Activated T-helper 17 cell treated with anti-CD3 and anti-CD28 coated beads, Interleukin-2, amount 50 U/mL, for 72 hours (primary cell): ENCODE results near the gene BRSK2. TPM values are rescaled to one million over a fixed set of nuclear protein-coding genes. Genes with fewer than 3 reads are reported as not detected.

Experiments used
- ATAC-seq: fragments of 150-1000 bp; cut with Tn5 transposase; replicated peaks from 2 replicates; pipeline ENCODE4 v1.10.0; 2021; ENCODE audit warnings: mild to moderate bottlenecking, moderate library complexity
- H3K27ac Mint-ChIP-seq: one replicate; pipeline ENCODE4 v1.8.0; 2022; ENCODE audit warnings: mixed read lengths
- H3K27me3 Mint-ChIP-seq: one replicate; pipeline ENCODE4 v1.8.0; 2022; ENCODE audit warnings: mixed read lengths
- H3K36me3 Mint-ChIP-seq: one replicate; pipeline ENCODE4 v1.8.0; 2022; ENCODE audit warnings: low read depth, mild to moderate bottlenecking, mixed read lengths
- H3K4me1 Mint-ChIP-seq: one replicate; pipeline ENCODE4 v1.8.0; 2022; ENCODE audit warnings: mixed read lengths
- H3K4me3 Mint-ChIP-seq: one replicate; pipeline ENCODE4 v1.8.0; 2022; ENCODE audit warnings: mild to moderate bottlenecking, mixed read lengths
- H3K9me3 Mint-ChIP-seq: one replicate; pipeline ENCODE4 v1.8.0; 2022; ENCODE audit warnings: mixed read lengths
- total RNA-seq, 2 donors: library from RNA; stranded (reverse); gene quantifications; one replicate each; pipeline ENCODE4 v1.2.3, GENCODE V29; 2022

BRSK2 gene
- total RNA-seq, 2 donors from 2014 or later: 0.09 to 3.3 TPM

- peaks cover 6% of the 10 kb centered on the region for H3K36me3 Mint-ChIP-seq
- no peak for ATAC-seq
- H3K27ac Mint-ChIP-seq: no peak overlapping the region
- H3K4me3 Mint-ChIP-seq: no peak overlapping the region
- peaks cover 7% of the 10 kb centered on the region for H3K9me3 Mint-ChIP-seq
- H3K4me1 Mint-ChIP-seq: peaks cover 32% of the 10 kb centered on the region
- no peaks in the 10 kb centered on the region for H3K27me3 Mint-ChIP-seq
Observed at GRCh38 chr11:1499899-1500298, 110.2 kb downstream of the BRSK2 start.

- H3K27ac Mint-ChIP-seq: no peak overlapping the region
- H3K9me3 Mint-ChIP-seq: peaks cover 6% of the 10 kb centered on the region
- no peak overlapping the region for H3K4me3 Mint-ChIP-seq
Observed at GRCh38 chr11:1500466-1501420, 111.0 kb downstream of the BRSK2 start.

DNA sequence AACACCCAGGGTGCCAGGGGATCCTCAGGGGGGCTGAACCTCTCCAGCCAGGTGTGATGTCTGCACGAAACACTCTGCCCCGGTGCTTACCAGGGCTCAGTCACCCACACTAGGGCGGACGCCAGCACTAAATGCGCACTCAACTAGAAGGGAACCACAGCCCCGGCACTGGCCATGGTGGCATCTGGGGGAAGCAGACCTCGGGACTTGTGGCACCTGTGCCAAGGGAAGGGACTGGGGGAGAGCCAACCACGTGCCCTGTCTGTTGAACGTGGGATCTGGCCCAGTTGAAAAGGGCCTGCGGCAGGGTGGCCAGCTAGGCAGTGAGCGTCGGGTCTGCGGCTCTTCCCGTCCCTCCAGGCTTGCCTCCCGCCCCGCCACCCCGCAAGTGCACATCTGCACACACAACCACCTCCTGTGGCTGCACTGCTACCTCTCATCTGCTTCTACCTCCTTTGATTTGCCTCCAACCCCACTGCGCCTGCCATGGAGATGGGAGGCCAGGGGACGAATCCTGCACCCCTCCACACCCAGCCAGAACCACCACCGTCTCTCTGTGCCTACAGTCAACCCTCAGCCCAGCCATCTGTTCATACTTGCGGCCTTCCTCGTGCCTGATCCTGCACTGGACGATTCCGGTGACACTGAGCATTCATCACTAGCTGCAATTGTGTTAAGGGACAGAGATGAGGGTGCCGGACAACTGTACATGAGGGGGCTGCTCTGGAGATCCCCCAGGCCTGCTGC, 111.9 kb downstream of the BRSK2 start:
- no peaks in the 10 kb centered on the region for H3K9me3 Mint-ChIP-seq
- H3K36me3 Mint-ChIP-seq: peaks cover 6% of the 10 kb centered on the region
- no peak overlapping the region for H3K4me3 Mint-ChIP-seq
- ATAC-seq: no peak
- no peaks in the 10 kb centered on the region for H3K27me3 Mint-ChIP-seq
- peaks cover 22% of the 10 kb centered on the region for H3K4me1 Mint-ChIP-seq
- no peak overlapping the region for H3K27ac Mint-ChIP-seq

More at GRCh38 chr11:1500466-1501420, 111.0 kb downstream of the BRSK2 start:
- Mint-ChIP-seq H3K36me3 (peaks cover 6% of the 10 kb centered on the region), H3K27me3 (no peaks in the 10 kb centered on the region), H3K4me1 (peaks cover 30% of the 10 kb centered on the region)
- no peak for ATAC-seq

GRCh38 chr11:1502168-1502953, 112.6 kb downstream of the BRSK2 start:
- Mint-ChIP-seq H3K27me3 (no peaks in the 10 kb centered on the region), H3K9me3 (no peaks in the 10 kb centered on the region), H3K27ac (no peak overlapping the region), H3K4me1 (peaks cover 14% of the 10 kb centered on the region), H3K36me3 (peaks cover 6% of the 10 kb centered on the region), H3K4me3 (no peak overlapping the region)
- ATAC-seq: no peak

DNA sequence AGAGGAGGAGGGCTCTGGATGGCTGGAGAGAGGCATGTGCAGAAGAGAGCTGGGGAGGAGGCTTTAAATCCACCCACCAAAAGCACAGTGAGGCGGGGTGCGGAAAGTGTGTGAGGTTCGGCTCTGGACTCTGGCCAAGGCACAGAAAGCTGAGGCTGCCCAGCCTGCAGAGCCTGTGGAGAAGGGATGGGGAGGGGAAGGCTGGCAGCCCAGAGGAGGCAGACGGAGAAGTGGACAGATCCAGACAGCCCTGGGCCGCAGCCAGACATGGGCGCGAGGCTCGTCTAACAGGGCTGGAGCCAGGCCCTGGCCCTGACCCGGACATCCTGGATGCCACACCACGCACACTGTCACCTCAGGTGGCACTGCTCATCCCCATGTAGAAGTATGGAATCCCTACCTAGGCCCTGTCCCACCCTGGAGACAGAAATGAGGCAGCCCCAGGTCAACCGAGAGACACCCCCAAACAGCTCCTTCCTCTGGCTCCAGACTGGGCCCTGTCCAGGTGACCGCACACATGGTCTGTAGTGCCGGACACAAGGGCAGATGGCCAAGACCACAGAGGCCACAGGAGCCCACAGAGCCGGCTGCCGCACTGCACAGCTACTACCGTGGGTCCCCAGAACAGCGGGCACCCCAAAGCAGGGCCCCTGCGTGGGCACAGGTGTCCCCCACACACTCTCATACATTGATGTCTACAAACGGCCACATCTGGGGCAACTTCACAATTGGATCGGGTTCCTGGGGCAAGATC, 113.4 kb downstream of the BRSK2 start:
- Mint-ChIP-seq H3K36me3 (peaks cover 6% of the 10 kb centered on the region), H3K9me3 (no peaks in the 10 kb centered on the region), H3K27me3 (no peaks in the 10 kb centered on the region), H3K27ac (no peak overlapping the region), H3K4me3 (no peak overlapping the region), H3K4me1 (peaks cover 8% of the 10 kb centered on the region)
- ATAC-seq: no peak

GRCh38 chr11:1503708-1504104, 114.0 kb downstream of the BRSK2 start:
- no peaks in the 10 kb centered on the region for H3K27me3 Mint-ChIP-seq
- H3K4me3 Mint-ChIP-seq: no peak overlapping the region
- no peak for ATAC-seq
- no peak overlapping the region for H3K27ac Mint-ChIP-seq
- H3K36me3 Mint-ChIP-seq: peaks cover 6% of the 10 kb centered on the region
- H3K4me1 Mint-ChIP-seq: peaks cover 5% of the 10 kb centered on the region
- no peaks in the 10 kb centered on the region for H3K9me3 Mint-ChIP-seq

GRCh38 chr11:1504138-1504537, 114.4 kb downstream of the BRSK2 start:
- Mint-ChIP-seq H3K36me3 (peaks cover 6% of the 10 kb centered on the region), H3K4me3 (no peak overlapping the region), H3K4me1 (peaks cover 5% of the 10 kb centered on the region), H3K27me3 (no peaks in the 10 kb centered on the region), H3K27ac (no peak overlapping the region), H3K9me3 (no peaks in the 10 kb centered on the region)
- ATAC-seq: no peak

DNA sequence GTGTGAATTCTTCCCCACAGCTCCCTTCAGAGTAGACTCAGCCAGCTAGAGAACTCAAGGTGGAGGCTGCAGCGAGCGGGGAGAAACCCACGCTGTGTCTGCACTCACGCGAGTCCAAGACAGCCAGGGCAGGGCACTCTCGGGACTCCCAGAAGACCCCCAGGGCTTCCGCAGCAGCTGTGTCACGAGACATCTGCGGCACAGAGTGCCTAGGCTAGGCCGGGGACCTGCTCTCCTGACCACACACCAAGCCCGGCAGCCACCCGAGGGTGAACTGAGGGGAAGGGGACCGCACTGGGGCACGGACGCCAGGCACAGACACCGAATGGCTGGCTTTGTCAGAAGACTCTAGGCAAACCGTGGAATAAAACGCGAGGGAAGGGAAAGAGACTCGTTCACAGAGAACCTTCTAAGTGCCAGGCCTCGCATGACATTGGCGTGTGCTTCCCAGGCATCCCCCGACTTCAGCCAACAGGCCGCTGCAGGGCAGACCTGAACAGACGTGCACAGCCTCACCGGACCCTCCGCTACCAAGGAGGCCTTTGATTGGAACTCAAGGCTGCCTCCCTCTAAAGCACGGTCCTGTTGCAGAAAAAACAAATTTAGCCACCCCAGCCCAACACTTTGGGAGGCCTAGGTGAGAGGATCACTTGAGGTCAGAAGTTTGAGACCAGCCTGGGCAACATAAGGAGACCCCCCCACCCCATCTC, 115.0 kb downstream of the BRSK2 start:
- H3K27me3 Mint-ChIP-seq: no peaks in the 10 kb centered on the region
- no peak overlapping the region for H3K4me3 Mint-ChIP-seq
- no peaks in the 10 kb centered on the region for H3K9me3 Mint-ChIP-seq
- H3K4me1 Mint-ChIP-seq: peaks cover 11% of the 10 kb centered on the region
- peaks cover 6% of the 10 kb centered on the region for H3K36me3 Mint-ChIP-seq
- no peak for ATAC-seq
- H3K27ac Mint-ChIP-seq: no peak overlapping the region

- no peak for ATAC-seq
- Mint-ChIP-seq H3K4me3 (no peak overlapping the region), H3K27me3 (no peaks in the 10 kb centered on the region), H3K4me1 (peaks cover 11% of the 10 kb centered on the region), H3K9me3 (no peaks in the 10 kb centered on the region), H3K27ac (no peak overlapping the region), H3K36me3 (peaks cover 6% of the 10 kb centered on the region)
Observed at GRCh38 chr11:1505480-1505879, 115.7 kb downstream of the BRSK2 start.

- H3K36me3 Mint-ChIP-seq: no peaks in the 10 kb centered on the region
- peaks cover 6% of the 10 kb centered on the region for H3K4me1 Mint-ChIP-seq
- H3K9me3 Mint-ChIP-seq: no peaks in the 10 kb centered on the region
- no peak overlapping the region for H3K27ac Mint-ChIP-seq
- no peak for ATAC-seq
- no peaks in the 10 kb centered on the region for H3K27me3 Mint-ChIP-seq
- no peak overlapping the region for H3K4me3 Mint-ChIP-seq
Observed at GRCh38 chr11:1506981-1507380, 117.2 kb downstream of the BRSK2 start.

GRCh38 chr11:1507381-1508140, 117.8 kb downstream of the BRSK2 start:
- no peak for ATAC-seq
- no peak overlapping the region for H3K27ac Mint-ChIP-seq
- no peaks in the 10 kb centered on the region for H3K9me3 Mint-ChIP-seq
- no peaks in the 10 kb centered on the region for H3K36me3 Mint-ChIP-seq
- peaks cover 6% of the 10 kb centered on the region for H3K4me1 Mint-ChIP-seq
- no peak overlapping the region for H3K4me3 Mint-ChIP-seq
- no peaks in the 10 kb centered on the region for H3K27me3 Mint-ChIP-seq

- Mint-ChIP-seq H3K27ac (no peak overlapping the region), H3K4me3 (no peak overlapping the region), H3K36me3 (no peaks in the 10 kb centered on the region), H3K27me3 (no peaks in the 10 kb centered on the region), H3K4me1 (peaks cover 6% of the 10 kb centered on the region), H3K9me3 (no peaks in the 10 kb centered on the region)
- no peak for ATAC-seq
Observed at GRCh38 chr11:1508491-1508891, 118.8 kb downstream of the BRSK2 start.

- H3K27me3 Mint-ChIP-seq: no peaks in the 10 kb centered on the region
- peaks cover 6% of the 10 kb centered on the region for H3K4me1 Mint-ChIP-seq
- no peak for ATAC-seq
- no peak overlapping the region for H3K4me3 Mint-ChIP-seq
- H3K27ac Mint-ChIP-seq: peak overlapping the region; percentile 53
- H3K36me3 Mint-ChIP-seq: no peaks in the 10 kb centered on the region
- no peaks in the 10 kb centered on the region for H3K9me3 Mint-ChIP-seq
Observed at GRCh38 chr11:1508986-1509385, 119.3 kb downstream of the BRSK2 start.
